ENCODE results near the gene SF3A1. TPM values are rescaled to one million over a fixed set of nuclear protein-coding genes. Genes with fewer than 3 reads are reported as not detected.

Gene SF3A1
- total and polyA plus RNA-seq, 9 of the 15 experiments (the other 6 are each of a cell fraction or from before 2014, with no cell fraction given) = 6.7 to 228 (median 13.0) TPM

GRCh38 chr22:30390974-30391691 lies 34.4 kb upstream of the SF3A1 start (continued):
- TF ChIP-seq CHAMP1 (IDR thresholded peaks at IDR 0.05) (no peak), ZBTB2 (IDR thresholded peaks at IDR 0.05) (no peak), SAFB2 (IDR thresholded peaks at IDR 0.05; ENCODE audit: borderline replicate concordance, low read depth, low read length, severe bottlenecking) (no peak), ZNF740 (CRISPR knock-in tag; IDR thresholded peaks at IDR 0.05) (no peak), ZNF740 (tag; IDR thresholded peaks at IDR 0.05) (no peak), GATAD2A (IDR thresholded peaks at IDR 0.05) (no peak), MTA3 (IDR thresholded peaks at IDR 0.05; ENCODE audit: borderline replicate concordance) (0 out of 2 replicates have a peak, but pooled peaks have one; percentile 28), KAT2B (IDR thresholded peaks at IDR 0.05; ENCODE audit: low read depth, low read length) (no peak), EGR1 (conservative IDR thresholded peaks at IDR 0.05) (no peak), TRIM28 (IDR thresholded peaks at IDR 0.05) (peak; percentile 94), TARDBP (IDR thresholded peaks at IDR 0.05) (peak; percentile 24; the same call in 1 of the 2 replicates), NR2C2 (CRISPR knock-in tag; IDR thresholded peaks at IDR 0.05) (no peak), NR2C2 (tag; IDR thresholded peaks at IDR 0.05) (no peak), ZEB2 (IDR thresholded peaks at IDR 0.05) (0 out of 2 replicates have a peak, but pooled peaks have one; percentile 28), CREM (IDR thresholded peaks at IDR 0.05; ENCODE audit: low read depth) (no peak), ZKSCAN8 (CRISPR knock-in tag; IDR thresholded peaks at IDR 0.05) (no peak), ZNF79 (CRISPR knock-in tag; IDR thresholded peaks at IDR 0.05; ENCODE audit: low read depth) (no peak), FOXK2 (conservative IDR thresholded peaks at IDR 0.05 in 1 of 2, IDR thresholded peaks at IDR 0.05 in 1 of 2; ENCODE audit: low read depth in 2 of 2) (no peak), ZNF592 (IDR thresholded peaks at IDR 0.05) (0 out of 2 replicates have a peak, but pooled peaks have one; percentile 45), MYC (IDR thresholded peaks at IDR 0.05; ENCODE audit: low read depth, low read length) (peak; percentile 56), MYC (CRISPR knock-in tag; IDR thresholded peaks at IDR 0.05; ENCODE audit: borderline replicate concordance, low read depth) (no peak)

Data from K562 (cell line).